Fibroblast of the aortic adventitia (primary cell): Measurements from ENCODE around the gene ZNF536. TPM values are rescaled to one million over a fixed set of nuclear protein-coding genes. Genes with fewer than 3 reads are reported as not detected.

Experiments used
- DNase-seq: peaks from one replicate; pipeline ENCODE4 v3.0.0-alpha.2; 2010; ENCODE audit warnings: low read depth
- H3K4me3 ChIP-seq: 2 replicates; pipeline ENCODE4 v1.5.1; 2011; ENCODE audit warnings: low read depth, mild to moderate bottlenecking, control low read depth, low read length, moderate library complexity
- total RNA-seq: library from RNA; depleted of rRNA; stranded (reverse); fragments of >200 nt; gene quantifications from 2 replicates; pipeline ENCODE4 v1.2.3, GENCODE V29; 2012; ENCODE audit warnings: low replicate concordance
- TF ChIP-seq, protein P1 (sequence below): IDR thresholded peaks from 2 replicates; pipeline ENCODE4 v1.5.1; 2011; ENCODE audit warnings: mild to moderate bottlenecking, low read length, control low read depth, inconsistent platforms; ENCODE audit not compliant: insufficient read depth

The ZNF536 gene
- total RNA-seq, 1 donor, result 0.90 TPM

DNA sequence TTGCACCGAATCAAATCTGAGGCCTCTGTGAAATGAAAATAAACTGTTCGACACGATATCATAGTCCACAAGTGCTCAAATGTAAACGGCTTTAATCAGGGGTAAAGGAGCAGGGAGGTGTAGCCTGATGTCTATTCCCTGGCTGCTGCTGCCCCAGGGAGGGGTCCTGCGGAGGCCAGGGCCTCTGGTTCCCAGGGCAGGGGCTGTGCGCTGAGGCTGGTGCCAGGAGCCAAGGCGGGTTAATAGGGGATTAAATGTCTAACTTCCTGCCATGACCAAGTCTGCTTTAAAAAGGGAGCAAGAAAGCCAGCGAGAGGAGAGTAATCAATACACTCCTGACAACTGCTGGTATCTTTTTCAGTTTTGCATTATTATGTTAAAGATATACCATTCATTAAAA lies 59.4 kb downstream of the ZNF536 start:
- no peak overlapping the region for H3K4me3 ChIP-seq
- no peak for DNase-seq
- TF ChIP-seq, protein P1, sequence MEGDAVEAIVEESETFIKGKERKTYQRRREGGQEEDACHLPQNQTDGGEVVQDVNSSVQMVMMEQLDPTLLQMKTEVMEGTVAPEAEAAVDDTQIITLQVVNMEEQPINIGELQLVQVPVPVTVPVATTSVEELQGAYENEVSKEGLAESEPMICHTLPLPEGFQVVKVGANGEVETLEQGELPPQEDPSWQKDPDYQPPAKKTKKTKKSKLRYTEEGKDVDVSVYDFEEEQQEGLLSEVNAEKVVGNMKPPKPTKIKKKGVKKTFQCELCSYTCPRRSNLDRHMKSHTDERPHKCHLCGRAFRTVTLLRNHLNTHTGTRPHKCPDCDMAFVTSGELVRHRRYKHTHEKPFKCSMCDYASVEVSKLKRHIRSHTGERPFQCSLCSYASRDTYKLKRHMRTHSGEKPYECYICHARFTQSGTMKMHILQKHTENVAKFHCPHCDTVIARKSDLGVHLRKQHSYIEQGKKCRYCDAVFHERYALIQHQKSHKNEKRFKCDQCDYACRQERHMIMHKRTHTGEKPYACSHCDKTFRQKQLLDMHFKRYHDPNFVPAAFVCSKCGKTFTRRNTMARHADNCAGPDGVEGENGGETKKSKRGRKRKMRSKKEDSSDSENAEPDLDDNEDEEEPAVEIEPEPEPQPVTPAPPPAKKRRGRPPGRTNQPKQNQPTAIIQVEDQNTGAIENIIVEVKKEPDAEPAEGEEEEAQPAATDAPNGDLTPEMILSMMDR, result no peak

DNA sequence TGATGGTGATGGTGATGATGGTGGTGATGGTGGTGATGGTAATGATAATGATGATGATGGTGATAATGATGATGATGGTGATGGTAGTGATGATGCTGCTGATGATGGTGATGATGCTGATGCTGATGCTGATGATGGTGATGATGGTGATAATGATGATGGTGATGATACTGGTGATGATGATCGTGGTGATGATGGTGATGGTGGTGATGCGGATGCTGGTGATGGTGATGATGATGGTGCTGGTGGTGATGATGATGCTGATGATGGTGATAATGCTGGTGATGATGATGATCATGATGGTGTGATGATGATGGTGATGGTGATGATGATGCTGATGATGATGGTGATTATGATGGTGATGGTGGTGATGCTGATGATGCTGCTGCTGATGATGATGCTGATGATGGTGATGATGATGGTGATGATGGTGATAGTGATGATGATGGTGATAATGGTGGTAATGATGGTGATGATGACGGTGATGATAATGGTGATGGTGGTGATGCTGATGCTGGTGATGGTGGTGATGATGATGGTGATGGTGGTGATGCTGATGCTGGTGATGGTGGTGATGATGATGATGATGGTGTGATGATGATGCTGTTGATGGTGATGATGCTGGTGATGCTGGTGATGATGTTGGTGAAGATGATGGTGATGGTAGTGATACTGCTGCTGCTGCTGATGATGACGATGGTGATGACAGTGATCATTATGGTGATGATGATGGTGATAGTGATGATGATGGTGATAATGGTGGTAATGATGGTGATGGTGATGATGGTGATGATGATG lies 62.8 kb downstream of the ZNF536 start:
- H3K4me3 ChIP-seq, result no peak overlapping the region
- TF ChIP-seq, protein P1, result no peak
- DNase-seq, result no peak

DNA sequence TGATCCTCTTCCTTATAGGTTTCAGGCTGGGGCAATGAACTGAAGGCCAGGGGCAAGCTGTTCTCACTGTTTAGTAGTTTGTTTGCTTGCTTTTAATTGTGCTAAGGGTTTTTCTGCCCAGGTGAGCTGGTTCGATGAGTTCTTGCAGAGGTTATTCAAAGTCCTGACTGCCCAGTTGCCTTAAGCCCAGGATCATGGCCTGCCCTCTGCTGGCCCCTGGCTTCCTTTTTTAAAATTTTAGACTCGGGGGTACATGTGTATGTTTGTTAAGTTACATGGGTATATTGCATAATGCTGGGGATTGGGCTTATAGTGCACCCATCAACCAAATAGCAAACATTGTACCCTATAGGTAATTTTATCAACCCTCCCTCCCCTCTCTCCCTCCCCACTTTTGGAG lies 65.7 kb downstream of the ZNF536 start:
- no peak for DNase-seq
- TF ChIP-seq, protein P1, result no peak
- H3K4me3 ChIP-seq, result no peak overlapping the region

DNA sequence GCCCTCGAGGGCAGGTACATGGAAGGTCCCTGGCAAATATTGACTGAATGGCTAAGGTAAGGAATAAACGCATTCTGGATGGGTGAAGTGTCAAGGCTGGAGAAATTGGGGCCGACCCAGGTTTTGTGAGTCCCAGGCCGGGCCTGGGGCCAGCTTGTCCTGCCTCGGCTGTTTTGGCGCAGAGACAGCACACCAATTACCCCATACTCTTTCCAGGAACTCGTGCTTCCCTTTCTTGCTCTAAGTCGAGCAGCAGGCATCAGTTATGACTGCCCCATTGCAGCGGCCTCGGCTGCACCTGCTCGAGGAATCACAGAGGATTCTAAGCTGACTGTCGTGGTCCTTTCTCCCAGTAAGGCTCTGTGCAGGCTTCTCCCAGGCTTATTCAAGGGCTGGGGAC lies 67.1 kb downstream of the ZNF536 start:
- no peak overlapping the region for H3K4me3 ChIP-seq
- no peak for DNase-seq
- TF ChIP-seq, protein P1, result no peak

DNA sequence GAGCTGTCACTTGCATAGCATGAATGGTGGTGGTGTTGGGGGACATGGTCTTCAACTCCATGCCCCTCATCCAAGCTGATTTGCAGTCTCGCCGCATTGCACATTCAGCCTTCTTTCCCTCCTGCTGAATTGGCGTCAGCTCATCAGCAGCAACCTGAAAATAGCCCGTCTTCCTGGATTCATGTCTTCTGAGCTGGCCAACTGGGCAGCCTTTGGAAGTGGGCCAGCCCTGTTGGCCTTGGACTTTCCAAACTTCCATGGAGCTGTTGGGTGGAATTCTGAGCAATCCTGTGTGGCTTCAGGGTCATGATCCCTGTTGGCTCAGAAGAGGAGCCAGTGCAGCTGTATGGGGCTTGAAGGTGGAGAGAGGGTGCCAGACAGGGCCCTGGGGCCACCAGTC lies 68.8 kb downstream of the ZNF536 start:
- no peak for DNase-seq
- TF ChIP-seq, protein P1, result no peak

DNA sequence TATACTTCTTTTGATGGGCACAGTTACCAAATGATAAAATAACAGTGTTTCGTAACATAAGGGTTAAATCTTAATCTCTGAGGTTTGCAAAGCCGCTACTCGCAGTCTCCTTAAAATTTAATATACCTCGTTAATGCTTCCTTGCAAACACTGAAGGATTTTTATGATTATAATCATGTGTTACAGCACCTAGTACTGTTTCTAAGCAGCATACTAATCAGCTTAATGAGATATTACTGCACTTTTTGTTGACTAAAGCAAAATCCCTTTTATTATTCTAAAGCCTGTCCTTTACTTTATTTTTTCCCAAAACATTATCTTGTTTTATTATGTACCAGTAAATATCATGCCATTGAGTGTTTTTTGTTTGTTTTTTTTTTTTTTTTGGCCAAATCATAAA lies 70.5 kb downstream of the ZNF536 start:
- TF ChIP-seq, protein P1, result no peak
- no peak for DNase-seq
- H3K4me3 ChIP-seq, result no peak overlapping the region

More for the DNA sequence above, 68.8 kb downstream of the ZNF536 start:
- no peak overlapping the region for H3K4me3 ChIP-seq
